HG02970 (cell line): ENCODE measurements around the gene KCNK13.
"Not testable (repeated sequence)": the region's sequence is repeated elsewhere in the genome, so short reads cannot be mapped to it uniquely, and the experiment has no call there.

Source experiments
- ATAC-seq: cut with Tn5 transposase; IDR thresholded peaks from one replicate; pipeline ENCODE4 v1.9.1; 2021; ENCODE audit warnings: mild to moderate bottlenecking, moderate library complexity, moderate number of reproducible peaks; ENCODE audit not compliant: unreplicated experiment, low FRiP score

Gene KCNK13

GRCh38 chr14:90184571-90185266 lies 122.9 kb downstream of the KCNK13 start:
- ATAC-seq = no peak

- no peak for ATAC-seq
Measured at GRCh38 chr14:90188588-90188987, 126.8 kb downstream of the KCNK13 start.

GRCh38 chr14:90191154-90191553 lies 129.4 kb downstream of the KCNK13 start:
- no peak for ATAC-seq

GRCh38 chr14:90191585-90191984 lies 129.8 kb downstream of the KCNK13 start:
- ATAC-seq = no peak

GRCh38 chr14:90193925-90194324 lies 132.1 kb downstream of the KCNK13 start:
- ATAC-seq = no peak

- no peak for ATAC-seq
Measured at GRCh38 chr14:90194706-90195105, 132.9 kb downstream of the KCNK13 start.

GRCh38 chr14:90198541-90199060 lies 136.8 kb downstream of the KCNK13 start:
- no peak for ATAC-seq

GRCh38 chr14:90200546-90200945 lies 138.8 kb downstream of the KCNK13 start:
- not testable (repeated sequence) for ATAC-seq

GRCh38 chr14:90201344-90201743 lies 139.6 kb downstream of the KCNK13 start:
- ATAC-seq = no peak

GRCh38 chr14:90204516-90204915 lies 142.7 kb downstream of the KCNK13 start:
- ATAC-seq = no peak

- no peak for ATAC-seq
Measured at GRCh38 chr14:90213099-90213748, 151.4 kb downstream of the KCNK13 start.

- no peak for ATAC-seq
Measured at GRCh38 chr14:90228478-90228877, 166.7 kb downstream of the KCNK13 start.

- ATAC-seq = not testable (repeated sequence)
Measured at GRCh38 chr14:90229942-90230341, 168.1 kb downstream of the KCNK13 start.
